Astrocyte (in vitro differentiated cells and primary cell): ENCODE data around the gene EMC8. TPM values are rescaled to one million over a fixed set of nuclear protein-coding genes. Genes with fewer than 3 reads are reported as not detected.
A peak's percentile ranks its signal among the peaks of the same experiment; 100 is the strongest.

Source experiments
- DNase-seq: peaks from one replicate; pipeline ENCODE4 v3.0.0-alpha.2; 2010; ENCODE audit warnings: low read depth
- FAIRE-seq: peaks from 2 replicates; lab custom pipeline; 2011; peaks lifted over from hg19 to GRCh38; lab: Jason Lieb, UNC
- H2AFZ ChIP-seq: 2 replicates; pipeline ENCODE4 v1.6.0; 2012; ENCODE audit warnings: low read depth, low read length, inconsistent platforms
- H3K27ac ChIP-seq: 2 replicates; pipeline ENCODE4 v1.5.1; 2011; ENCODE audit warnings: low read depth, low read length, inconsistent platforms
- H3K27me3 ChIP-seq: 2 replicates; pipeline ENCODE4 v1.6.0; 2011; ENCODE audit warnings: low read length, inconsistent platforms; ENCODE audit not compliant: insufficient read depth
- H3K36me3 ChIP-seq: 2 replicates; pipeline ENCODE4 v1.5.1; 2011; ENCODE audit warnings: low read length, inconsistent platforms; ENCODE audit not compliant: insufficient read depth
- H3K4me1 ChIP-seq: 2 replicates; pipeline ENCODE4 v1.5.1; 2011; ENCODE audit warnings: low read length, inconsistent platforms; ENCODE audit not compliant: insufficient read depth
- H3K4me2 ChIP-seq: 2 replicates; pipeline ENCODE4 v1.6.0; 2012; ENCODE audit warnings: low read length, inconsistent platforms
- H3K4me3 ChIP-seq: 2 replicates; pipeline ENCODE4 v1.5.1; 2011; ENCODE audit warnings: low read depth, mild to moderate bottlenecking, low read length, inconsistent platforms; ENCODE audit not compliant: insufficient read depth
- H3K79me2 ChIP-seq: 2 replicates; pipeline ENCODE4 v1.6.0; 2012; ENCODE audit warnings: mild to moderate bottlenecking, low read length, inconsistent platforms; ENCODE audit not compliant: insufficient read depth
- H3K9ac ChIP-seq: 2 replicates; pipeline ENCODE4 v1.6.0; 2012; ENCODE audit warnings: mild to moderate bottlenecking, low read length, inconsistent platforms
- H3K9me3 ChIP-seq: 2 replicates; pipeline ENCODE4 v1.5.1; 2012; ENCODE audit warnings: low read depth, mild to moderate bottlenecking, low read length, inconsistent platforms; ENCODE audit not compliant: insufficient read depth
- H4K20me1 ChIP-seq: 2 replicates; pipeline ENCODE4 v1.6.0; 2012; ENCODE audit warnings: low read length, inconsistent platforms; ENCODE audit not compliant: insufficient read depth
- H3K27ac Mint-ChIP-seq: one replicate; pipeline ENCODE4 v1.8.0; 2021; ENCODE audit warnings: mild to moderate bottlenecking, mixed read lengths; ENCODE audit not compliant: unreplicated experiment
- H3K27me3 Mint-ChIP-seq: one replicate; pipeline ENCODE4 v1.8.0; 2021; ENCODE audit warnings: low read depth, mixed read lengths; ENCODE audit not compliant: unreplicated experiment
- H3K36me3 Mint-ChIP-seq: one replicate; pipeline ENCODE4 v1.8.0; 2021; ENCODE audit warnings: low read depth, mixed read lengths; ENCODE audit not compliant: unreplicated experiment
- H3K4me1 Mint-ChIP-seq: one replicate; pipeline ENCODE4 v1.8.0; 2021; ENCODE audit warnings: low read depth, mixed read lengths; ENCODE audit not compliant: unreplicated experiment
- H3K4me3 Mint-ChIP-seq: one replicate; pipeline ENCODE4 v1.8.0; 2021; ENCODE audit warnings: mild to moderate bottlenecking, moderate library complexity, mixed read lengths; ENCODE audit not compliant: unreplicated experiment
- H3K9me3 Mint-ChIP-seq: one replicate; pipeline ENCODE4 v1.8.0; 2021; ENCODE audit warnings: mild to moderate bottlenecking, mixed read lengths; ENCODE audit not compliant: unreplicated experiment
- CTCF ChIP-seq: IDR thresholded peaks from 2 replicates; pipeline ENCODE4 v1.5.1; 2011; ENCODE audit warnings: low read depth, mild to moderate bottlenecking, inconsistent platforms, low read length, moderate library complexity; ENCODE audit not compliant: insufficient read depth
- EZH2 ChIP-seq: IDR thresholded peaks from 2 replicates; pipeline ENCODE4 v1.6.1; 2012; ENCODE audit warnings: mild to moderate bottlenecking, low read length, inconsistent platforms; ENCODE audit not compliant: insufficient read depth
- total RNA-seq: library from RNA; stranded (reverse); gene quantifications from 2 replicates; pipeline ENCODE4 v1.2.1, GENCODE V29; 2021

EMC8 gene
- total RNA-seq, 1 donor from 2014 or later = 42.7 TPM

- H3K4me1 ChIP-seq = peaks cover 6% of the 10 kb centered on the region
- H3K27ac ChIP-seq = no peak overlapping the region
- no peak overlapping the region for H3K4me2 ChIP-seq
- Mint-ChIP-seq H3K4me3 (no peak overlapping the region), H3K27me3 (no peaks in the 10 kb centered on the region), H3K36me3 (peaks cover 15% of the 10 kb centered on the region), H3K4me1 (peaks cover 6% of the 10 kb centered on the region), H3K27ac (no peak overlapping the region), H3K9me3 (no peaks in the 10 kb centered on the region)
- H4K20me1 ChIP-seq = peaks cover 82% of the 10 kb centered on the region
- H3K4me3 ChIP-seq = no peak overlapping the region
- no peaks in the 10 kb centered on the region for H3K9me3 ChIP-seq
- H2AFZ ChIP-seq = no peak overlapping the region
- TF ChIP-seq EZH2 (no peak), CTCF (no peak)
- FAIRE-seq = no peak
- H3K9ac ChIP-seq = no peak overlapping the region
- no peak for DNase-seq
- H3K79me2 ChIP-seq = peaks cover 67% of the 10 kb centered on the region
- no peaks in the 10 kb centered on the region for H3K27me3 ChIP-seq
- peaks cover 45% of the 10 kb centered on the region for H3K36me3 ChIP-seq
Measured at GRCh38 chr16:85783441-85783840, 15.9 kb downstream of the EMC8 start.

GRCh38 chr16:85782451-85782850 lies 16.9 kb downstream of the EMC8 start:
- Mint-ChIP-seq H3K4me1 (peaks cover 15% of the 10 kb centered on the region), H3K9me3 (no peaks in the 10 kb centered on the region), H3K36me3 (peaks cover 15% of the 10 kb centered on the region), H3K27ac (no peak overlapping the region), H3K27me3 (no peaks in the 10 kb centered on the region), H3K4me3 (no peak overlapping the region)
- Histone ChIP-seq H4K20me1 (peaks cover 82% of the 10 kb centered on the region), H3K4me2 (no peak overlapping the region), H3K4me3 (no peak overlapping the region), H3K9ac (no peak overlapping the region), H3K36me3 (peaks cover 41% of the 10 kb centered on the region), H3K4me1 (peaks cover 14% of the 10 kb centered on the region), H3K9me3 (no peaks in the 10 kb centered on the region), H3K79me2 (peaks cover 57% of the 10 kb centered on the region), H2AFZ (no peak overlapping the region), H3K27ac (no peak overlapping the region), H3K27me3 (no peaks in the 10 kb centered on the region)
- DNase-seq (peak; percentile 40), FAIRE-seq (no peak)
- TF ChIP-seq EZH2 (no peak), CTCF (no peak)

- TF ChIP-seq CTCF (no peak), EZH2 (no peak)
- H3K27me3 ChIP-seq = no peaks in the 10 kb centered on the region
- Mint-ChIP-seq H3K9me3 (no peaks in the 10 kb centered on the region), H3K36me3 (peaks cover 15% of the 10 kb centered on the region), H3K27me3 (no peaks in the 10 kb centered on the region), H3K27ac (no peak overlapping the region), H3K4me3 (no peak overlapping the region), H3K4me1 (peaks cover 15% of the 10 kb centered on the region)
- no peak overlapping the region for H3K27ac ChIP-seq
- H3K36me3 ChIP-seq = peaks cover 39% of the 10 kb centered on the region
- no peak overlapping the region for H3K4me3 ChIP-seq
- FAIRE-seq = no peak
- peak; percentile 74 for DNase-seq
- peaks cover 16% of the 10 kb centered on the region for H3K4me1 ChIP-seq
- H4K20me1 ChIP-seq = peaks cover 78% of the 10 kb centered on the region
- H3K9ac ChIP-seq = no peak overlapping the region
- H2AFZ ChIP-seq = no peak overlapping the region
- no peaks in the 10 kb centered on the region for H3K9me3 ChIP-seq
- peaks cover 51% of the 10 kb centered on the region for H3K79me2 ChIP-seq
- H3K4me2 ChIP-seq = no peak overlapping the region
Measured at GRCh38 chr16:85781695-85782370, 17.5 kb downstream of the EMC8 start.
